A549 treated with AZD9567 at 1 μM for 4 hours (cell line): ENCODE measurements around the gene NT5E. TPM values are rescaled to one million over a fixed set of nuclear protein-coding genes. Genes with fewer than 3 reads are reported as not detected.

ENCODE experiments used
- total RNA-seq: library from RNA; stranded (reverse); fragments of 200-300 nt; extraction: Qiagen RNA extraction; gene quantifications from 5 replicates; pipeline ENCODE4 v1.2.3, GENCODE V29; 2022; ENCODE audit not compliant: insufficient read depth

Gene NT5E
- 23.3 to 37.9 TPM (median 31.4 TPM) in 5 replicates for total RNA-seq

DNA sequence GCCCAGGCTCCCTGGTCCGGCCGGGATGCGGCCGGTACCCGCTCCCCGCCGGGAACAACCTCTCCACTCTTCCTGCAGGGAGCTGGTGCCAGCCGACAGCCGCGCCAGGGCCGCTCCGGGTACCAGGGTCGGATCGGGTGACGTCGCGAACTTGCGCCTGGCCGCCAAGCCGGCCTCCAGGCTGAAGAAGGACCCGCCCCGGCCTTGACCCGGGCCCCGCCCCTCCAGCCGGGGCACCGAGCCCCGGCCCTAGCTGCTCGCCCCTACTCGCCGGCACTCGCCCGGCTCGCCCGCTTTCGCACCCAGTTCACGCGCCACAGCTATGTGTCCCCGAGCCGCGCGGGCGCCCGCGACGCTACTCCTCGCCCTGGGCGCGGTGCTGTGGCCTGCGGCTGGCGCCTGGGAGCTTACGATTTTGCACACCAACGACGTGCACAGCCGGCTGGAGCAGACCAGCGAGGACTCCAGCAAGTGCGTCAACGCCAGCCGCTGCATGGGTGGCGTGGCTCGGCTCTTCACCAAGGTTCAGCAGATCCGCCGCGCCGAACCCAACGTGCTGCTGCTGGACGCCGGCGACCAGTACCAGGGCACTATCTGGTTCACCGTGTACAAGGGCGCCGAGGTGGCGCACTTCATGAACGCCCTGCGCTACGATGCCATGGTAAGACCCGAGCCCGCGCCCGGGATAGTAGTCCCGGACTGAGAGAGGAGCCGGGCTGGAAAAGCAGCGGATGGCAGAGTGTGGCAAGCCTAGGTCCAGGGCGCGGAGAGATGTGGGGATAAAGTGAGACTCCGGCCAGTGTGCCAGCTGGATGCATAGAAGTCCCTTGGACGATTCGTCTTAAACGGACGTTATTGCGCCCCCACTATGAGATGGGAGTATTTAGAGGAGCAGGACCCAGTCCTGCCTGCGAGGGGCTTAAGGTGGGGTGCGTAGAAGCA, at the start of gene NT5E:
Gene NT5E, plus strand, starts transcription at position 266 of the 942 bp plus-strand sequence. Its CDS starts 57 bp downstream, at position 323.

Other genes with a start within 250 kb of the NT5E start
- gene SNX14, start 143.8 kb downstream of the NT5E start, total RNA-seq, result 33.6 to 73.5 TPM (median 38.8 TPM) in 5 replicates
- 127 to 146 TPM (median 131 TPM) in 5 replicates for gene SYNCRIP, start 192.8 kb downstream of the NT5E start, total RNA-seq